Cortex of kidney (tissue), 1 donor: ENCODE measurements around the gene IDH3A.

Experiments used
- DNase-seq: peaks from one replicate; lab custom pipeline; 2025; lab: John Stamatoyannopoulos, UW

The IDH3A gene

DNA sequence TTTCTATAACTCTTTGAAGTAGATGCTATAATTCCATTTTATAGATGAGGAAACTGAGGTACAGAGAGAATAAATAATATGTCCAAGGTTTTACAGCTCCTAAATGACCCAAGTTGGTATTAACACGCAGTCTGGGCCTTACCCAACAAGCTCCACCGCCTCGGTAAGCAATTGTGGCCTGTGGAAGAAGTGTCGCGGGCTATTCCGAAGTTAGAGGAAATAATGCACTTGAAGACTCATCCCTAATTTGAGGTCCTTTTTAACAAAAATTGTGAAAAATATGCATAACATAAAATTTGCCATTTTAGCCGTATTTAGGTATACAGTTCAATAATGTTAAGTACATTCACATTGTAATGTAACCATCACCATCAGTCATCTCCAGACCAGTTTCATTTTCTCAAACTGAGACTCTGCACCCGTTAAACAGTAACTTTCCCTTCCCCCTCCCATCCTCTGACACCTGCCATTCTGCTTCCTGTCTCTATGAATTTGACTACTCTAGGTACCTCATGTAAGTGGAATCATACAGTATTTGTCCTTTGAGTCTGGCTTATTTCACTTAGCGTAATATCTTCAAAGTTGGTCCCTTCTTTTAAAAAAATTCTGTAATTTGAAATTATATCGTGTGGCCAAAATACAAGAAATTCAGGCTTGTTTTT, 18.2 kb downstream of the IDH3A start:
- DNase-seq: no peak

DNA sequence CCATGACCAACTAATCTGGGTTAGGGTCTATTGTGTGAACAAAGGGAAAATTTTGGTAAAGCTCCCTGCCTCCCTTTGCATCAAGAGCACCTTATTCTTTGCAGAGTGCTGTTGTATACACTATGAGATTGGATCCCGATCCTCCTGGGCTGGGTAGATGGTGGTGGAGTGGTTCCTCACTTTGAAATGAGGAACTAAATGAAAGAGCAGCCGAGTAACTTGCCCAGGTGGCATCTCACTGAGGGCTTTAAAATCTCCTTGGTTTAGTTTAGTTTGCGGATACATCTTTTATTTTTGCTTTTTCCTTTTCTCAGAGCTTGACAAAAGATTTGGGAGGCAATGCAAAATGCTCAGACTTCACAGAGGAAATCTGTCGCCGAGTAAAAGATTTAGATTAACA, 19.4 kb downstream of the IDH3A start:
- DNase-seq: no peak

DNA sequence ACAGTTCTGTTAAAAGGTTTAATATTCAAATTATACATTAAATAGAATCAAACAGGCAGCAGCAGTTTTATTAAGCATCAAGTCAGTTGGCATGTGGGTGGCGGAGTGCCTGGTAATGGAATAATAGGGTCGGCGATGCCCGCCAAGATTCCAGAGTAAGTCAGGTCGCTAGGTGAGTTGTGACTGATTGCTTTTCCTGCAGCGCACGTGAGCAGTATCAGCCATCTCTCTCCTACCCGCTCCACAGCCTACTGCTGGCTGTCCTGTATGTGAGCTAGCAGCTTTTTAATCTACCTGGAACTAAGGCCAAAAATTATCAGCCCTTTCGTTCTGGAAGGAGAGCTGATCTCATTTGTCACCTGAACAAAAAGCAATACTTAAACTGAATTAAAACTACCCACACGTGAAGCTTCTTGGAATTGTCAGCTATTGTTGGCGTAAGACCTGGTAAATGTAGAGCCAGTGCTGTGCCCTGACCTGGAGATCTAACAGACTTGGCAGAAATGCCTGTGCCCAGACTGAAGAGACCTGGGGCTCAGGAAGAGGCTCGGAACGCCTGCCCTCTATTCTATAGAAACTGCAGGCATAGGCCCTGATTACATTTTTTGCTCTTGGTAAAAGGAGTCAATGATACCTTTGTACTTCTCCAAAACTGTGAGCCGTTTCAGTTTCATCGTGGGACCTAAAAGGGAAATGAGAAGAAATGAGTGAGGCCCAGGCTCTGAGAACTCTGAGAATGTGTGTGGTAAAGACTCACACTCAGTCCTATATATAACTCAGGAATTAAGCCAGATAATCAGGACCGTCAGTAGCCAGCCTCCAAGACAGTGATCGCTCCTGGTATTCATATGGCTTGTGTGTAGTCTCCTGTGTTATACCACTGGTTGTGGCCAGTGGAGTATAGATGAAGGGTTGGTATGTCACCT, 21.9 kb downstream of the IDH3A start:
- DNase-seq: no peak

DNA sequence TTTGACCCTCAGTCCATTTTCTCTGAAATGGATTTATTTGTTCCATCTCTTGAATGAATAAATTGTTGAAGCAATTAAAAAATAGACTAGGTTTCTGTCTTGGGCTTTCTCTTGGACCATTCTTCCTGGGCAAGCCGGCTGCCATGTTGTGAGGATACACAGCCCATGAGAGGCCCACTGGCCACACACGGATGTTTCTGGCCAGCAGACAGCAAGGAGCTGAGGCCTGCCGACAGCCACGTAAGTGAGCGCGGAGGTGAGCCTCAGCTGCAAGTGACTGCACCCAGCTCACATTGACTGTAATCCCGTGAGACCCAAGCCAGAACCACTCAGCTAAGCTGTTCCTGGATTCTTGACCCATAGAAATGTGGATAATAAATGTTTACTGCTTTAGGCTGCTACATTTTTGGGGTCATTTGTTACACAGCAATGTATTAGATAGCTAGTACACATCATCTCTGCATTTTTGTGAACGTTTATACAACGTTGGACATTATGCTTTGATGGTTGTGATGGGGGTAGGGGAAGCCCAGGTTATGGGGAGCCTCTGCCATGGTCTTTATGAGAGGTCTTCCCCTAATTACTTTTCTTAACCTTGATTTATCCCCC, 22.8 kb downstream of the IDH3A start:
- no peak for DNase-seq

DNA sequence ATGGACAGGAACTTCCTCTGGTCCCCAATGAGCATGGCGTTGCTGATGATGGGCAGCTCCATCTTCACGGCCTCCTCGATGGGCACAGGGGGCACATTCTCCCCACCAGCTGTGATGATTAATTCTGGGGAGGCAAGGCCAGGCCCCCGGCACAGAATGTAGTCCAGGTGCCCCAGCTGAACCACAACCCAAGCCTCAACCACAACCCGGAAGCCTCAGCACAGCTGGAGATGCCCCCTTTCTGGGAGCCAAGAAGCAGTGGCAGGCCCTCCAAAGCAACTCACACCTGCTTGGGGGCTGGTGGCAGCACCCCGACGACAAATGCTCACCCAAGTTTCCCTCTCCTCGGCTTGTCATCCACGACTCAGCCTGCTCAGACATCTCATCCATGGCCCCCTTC, 25.2 kb downstream of the IDH3A start:
- DNase-seq: no peak

DNA sequence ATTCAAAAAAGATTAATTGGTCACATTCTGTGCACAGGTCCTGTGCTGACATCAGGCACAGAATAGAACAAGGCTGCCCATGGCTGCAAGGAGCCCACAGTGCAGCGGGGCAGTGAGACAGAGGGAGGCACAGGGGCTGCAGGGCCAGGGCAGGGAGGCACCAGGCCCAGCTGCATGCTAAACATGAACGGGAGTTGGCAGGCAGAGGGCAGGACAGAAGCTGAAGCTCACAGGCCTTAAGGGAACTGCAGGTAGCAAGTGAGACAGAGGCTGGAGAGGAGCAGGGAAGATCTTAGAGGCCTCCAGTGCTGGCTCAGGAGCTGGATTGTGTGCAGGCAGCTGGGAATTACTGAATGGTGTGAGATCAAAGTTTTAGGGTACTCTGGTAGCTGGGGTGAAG, 26.2 kb downstream of the IDH3A start:
- DNase-seq: no peak

DNA sequence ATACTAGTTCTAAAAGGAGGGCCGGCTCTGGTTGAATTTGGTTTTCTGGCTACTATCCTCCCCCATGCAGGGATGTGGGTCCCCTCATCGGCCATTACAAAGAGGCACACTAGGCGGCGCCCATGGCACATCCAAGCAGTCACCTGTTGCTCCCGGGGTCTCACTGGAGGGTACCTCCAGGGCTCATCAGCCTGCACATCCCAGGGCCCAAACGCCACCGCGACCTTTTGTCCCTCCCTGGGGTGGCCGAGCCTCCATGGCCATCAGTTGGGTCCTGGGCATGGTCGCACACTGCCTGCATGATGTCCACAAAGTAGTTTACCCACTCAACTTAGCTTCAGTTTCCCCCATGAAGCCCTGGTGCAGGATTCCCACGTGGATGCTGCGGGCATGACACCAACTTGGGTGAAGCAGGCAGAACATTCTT, 28.3 kb downstream of the IDH3A start:
- no peak for DNase-seq

DNA sequence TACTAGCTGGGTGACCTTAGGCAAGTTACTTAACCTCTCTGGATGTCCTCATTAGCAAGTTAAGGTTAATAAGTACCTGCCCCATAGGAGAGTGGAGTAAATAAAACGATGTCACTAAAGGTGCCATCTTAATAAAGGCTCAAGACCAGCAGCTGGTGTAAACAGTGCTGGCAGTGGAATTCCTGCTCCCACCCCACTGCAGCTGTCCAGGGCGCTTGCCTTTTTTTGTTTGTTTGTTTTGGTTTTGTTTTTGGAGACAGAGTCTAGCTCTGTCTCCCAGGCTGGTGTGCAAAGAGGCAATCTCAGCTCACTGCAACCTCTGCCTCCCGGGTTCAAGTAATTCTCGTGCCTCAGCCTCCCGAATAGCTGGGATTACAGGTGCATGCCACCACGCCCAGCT, 28.9 kb downstream of the IDH3A start:
- no peak for DNase-seq

DNA sequence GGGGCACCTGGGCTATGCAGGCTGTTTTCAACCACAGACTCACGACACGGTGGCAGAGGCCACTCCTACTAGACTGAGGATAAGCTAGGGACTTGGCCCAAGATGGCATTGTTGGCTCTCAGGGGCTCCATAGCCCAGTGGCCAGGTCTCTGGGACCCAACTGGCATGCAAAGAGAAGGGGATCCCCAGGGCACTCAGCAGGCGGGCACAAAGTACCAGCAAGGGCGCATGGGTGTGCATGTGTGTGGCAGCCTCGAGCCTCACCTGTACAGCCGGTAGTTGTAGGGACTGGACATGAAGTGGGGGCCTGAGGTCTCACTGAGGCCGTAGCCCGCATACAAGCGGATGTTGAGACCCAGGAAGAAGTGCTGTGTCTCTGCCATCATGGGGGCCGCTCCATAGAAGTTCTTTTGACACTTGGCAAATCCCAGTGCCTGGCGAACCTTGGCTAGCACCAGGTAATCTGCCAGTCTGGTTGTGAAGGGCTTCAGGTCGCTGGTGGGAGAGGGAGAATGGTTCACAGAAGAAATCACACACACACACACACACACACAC, 30.2 kb downstream of the IDH3A start:
- DNase-seq: no peak

DNA sequence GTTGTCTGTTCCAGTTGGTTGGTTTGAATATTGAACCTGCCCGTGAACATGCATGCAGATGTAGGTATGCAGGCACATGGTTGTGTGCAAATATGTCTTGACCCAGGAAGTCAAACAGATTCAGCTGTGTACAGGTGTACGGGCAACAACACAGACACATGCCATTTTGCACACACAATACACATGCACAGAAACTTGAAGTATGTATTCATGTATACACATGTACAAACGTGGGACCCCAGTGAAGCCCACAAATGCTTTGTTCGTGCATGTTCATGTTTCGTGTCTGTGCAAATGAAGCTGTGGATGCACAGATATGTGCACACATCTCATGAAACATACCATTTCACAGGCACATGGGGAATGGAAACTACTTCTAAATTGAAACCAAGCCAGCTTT, 30.7 kb downstream of the IDH3A start:
- no peak for DNase-seq

DNA sequence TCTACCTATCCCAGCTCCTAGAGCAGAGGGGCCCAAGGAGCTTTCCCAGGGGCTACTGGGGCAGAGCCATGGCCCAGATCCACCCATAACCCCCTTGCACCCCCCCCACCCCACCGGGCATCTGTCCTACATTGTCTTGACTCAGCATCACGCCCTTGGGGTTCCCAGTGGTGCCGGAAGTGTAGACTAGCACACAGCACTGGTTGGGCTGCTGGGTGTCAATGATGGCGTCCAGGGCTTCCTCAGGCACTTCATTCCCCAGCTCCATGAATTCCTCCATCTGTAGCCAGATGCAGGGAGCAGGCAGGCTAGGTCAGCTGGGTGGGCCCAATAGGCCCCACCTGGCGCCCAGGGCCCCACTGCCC, 33.2 kb downstream of the IDH3A start:
- no peak for DNase-seq

DNA sequence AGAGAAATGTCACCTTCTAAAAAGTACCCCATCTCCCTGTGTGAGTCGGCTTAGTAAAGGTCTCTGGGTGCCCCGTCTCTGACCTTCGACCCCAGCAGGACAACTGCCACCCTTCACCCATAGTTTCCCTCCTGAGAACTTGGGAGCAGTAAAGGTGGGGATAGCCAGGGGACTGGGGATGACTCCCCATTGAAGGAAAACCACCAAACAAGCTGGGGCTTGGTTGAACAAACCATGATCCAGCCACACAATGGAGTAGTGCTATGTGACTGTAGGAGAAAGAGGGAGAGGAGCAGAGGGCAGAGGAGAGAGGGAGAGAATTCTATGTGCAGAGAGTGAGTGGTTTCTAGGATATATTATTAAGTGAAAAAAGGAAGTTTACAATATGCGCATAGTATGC, 33.7 kb downstream of the IDH3A start:
- no peak for DNase-seq

DNA sequence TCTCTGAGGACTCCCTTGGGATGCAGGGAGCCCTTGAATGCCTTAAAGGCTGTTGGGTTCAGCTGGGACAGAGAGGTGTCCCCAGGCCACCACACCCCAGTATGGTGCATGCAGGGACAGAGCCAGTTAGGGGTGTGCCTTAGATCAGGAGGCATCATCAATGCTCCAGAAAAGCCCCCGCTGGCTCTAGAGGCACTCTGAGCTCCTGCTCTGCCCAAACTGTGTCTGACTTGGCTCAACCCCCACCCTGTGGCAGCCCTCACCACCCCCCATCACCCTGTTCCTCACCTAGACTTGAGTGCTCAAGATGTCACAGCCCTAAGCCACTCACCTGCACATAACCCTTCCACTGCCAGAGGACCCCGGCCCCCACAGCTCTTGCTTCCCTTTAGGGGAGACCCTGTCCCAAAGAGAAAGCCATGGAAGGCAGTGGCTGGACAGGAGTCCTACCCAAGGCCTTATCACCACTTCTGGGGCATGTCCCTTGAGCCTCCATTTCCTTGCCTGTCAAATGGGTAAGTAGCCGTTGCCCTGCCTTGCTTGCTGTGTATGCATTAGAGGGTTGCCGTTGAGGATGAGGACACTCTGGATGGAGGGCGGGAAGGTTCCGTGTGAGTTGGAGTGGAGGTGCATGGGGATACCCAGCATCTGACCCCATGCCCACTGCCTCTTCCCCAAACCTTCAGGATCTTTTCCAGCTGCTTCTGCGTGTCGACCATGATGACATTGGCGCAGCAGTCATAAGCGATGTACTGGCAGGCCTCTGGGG, 43.8 kb downstream of the IDH3A start:
- no peak for DNase-seq

DNA sequence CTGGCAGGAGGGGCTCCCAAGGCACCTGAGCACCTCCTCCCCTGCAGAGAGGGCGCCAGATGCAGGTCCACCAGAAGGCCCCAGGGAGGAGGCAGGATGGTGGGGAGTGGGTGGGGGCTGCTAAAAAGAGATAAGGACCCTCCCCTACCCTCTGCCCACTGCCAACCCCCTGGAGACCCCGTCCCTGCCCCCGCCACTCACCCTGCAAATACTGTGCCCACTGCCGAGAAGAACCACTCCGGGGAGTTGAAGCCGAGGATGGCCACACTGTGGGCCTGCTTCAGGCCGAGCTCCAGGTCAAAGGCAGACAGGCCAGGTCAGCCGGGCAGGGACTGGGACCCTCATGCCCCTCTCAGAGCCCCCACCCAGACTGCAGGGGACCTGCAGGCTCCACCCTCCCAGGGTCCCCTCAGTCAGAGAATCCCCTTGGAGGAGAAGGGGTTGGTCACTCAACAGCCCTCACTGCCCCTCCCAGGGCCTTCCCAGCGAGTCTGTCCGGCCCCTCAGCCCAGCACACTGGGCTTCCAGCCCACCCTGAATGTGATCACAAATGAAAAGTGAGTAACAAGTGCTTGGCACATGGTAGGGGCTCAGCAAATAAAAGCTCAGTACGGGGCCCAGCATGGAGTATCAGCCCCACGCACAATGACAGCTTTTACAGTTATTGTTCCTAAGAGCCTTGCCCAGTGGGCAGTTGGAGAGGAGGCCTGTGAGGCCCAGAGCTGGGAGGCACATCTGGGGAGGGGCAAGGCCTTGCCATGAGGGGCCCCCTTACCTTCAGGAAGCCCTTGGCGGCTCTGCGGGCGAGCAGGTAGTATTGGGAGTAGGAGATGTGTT, 44.8 kb downstream of the IDH3A start:
- no peak for DNase-seq

DNA sequence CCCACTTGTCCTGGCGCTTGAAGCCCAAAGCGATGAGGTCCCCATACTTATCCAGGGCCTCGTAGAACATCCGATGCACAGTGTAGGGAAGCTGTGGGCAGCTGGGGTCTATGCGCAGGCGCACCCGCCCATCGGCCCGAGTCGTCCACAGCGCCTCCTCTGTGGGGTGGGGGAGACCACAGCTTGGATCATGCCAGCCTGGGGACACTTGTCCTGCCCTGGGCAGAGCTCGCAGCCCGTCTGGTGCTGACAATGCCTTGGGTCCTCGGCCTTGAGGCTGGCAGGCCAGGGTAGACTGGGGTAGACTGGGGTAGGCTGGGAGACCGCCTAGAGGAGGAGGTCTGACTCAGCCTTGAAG, 45.4 kb downstream of the IDH3A start:
- DNase-seq: no peak

DNA sequence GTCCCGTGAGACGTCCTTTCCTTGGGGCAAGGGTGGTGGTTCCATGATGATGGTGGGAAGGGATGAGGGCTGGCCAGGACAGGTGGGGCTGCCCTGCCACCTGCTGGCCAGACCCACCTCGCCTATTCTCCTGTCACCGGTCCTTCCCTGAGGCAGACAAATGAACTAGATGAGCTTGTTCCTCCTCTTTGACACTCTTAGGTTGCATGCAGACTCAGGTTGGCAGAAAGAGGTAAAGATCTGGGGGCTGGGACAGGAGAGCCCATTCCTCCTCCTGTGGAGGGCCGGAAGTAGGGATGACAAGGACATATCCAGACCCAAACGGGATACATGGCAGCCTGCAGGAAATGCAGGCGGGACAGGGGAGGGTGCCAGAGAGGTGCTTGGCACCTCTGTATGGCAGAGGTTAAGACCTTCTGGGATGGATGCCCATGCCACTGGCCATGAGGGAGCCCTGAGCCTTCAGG, 46.6 kb downstream of the IDH3A start:
- no peak for DNase-seq

DNA sequence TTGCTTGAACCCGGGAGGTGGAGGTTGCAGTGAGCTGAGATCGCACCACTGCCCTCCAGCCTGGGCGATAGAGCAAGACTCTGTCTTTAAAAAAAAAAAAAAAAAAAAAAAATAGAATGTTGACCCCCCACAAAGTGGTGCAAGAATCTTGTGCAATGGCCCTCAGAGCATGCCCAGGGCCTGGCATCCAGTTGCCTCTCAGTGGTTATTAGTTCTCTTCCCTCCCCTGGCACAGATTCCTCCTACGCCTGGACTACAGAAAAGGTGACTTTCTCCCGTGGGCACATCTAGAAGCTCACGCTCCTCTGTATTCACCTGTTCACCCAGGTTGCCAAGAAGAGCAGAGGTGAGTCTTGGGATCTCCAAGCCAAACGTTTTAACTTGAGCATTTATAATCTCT, 48.5 kb downstream of the IDH3A start:
- DNase-seq: no peak

DNA sequence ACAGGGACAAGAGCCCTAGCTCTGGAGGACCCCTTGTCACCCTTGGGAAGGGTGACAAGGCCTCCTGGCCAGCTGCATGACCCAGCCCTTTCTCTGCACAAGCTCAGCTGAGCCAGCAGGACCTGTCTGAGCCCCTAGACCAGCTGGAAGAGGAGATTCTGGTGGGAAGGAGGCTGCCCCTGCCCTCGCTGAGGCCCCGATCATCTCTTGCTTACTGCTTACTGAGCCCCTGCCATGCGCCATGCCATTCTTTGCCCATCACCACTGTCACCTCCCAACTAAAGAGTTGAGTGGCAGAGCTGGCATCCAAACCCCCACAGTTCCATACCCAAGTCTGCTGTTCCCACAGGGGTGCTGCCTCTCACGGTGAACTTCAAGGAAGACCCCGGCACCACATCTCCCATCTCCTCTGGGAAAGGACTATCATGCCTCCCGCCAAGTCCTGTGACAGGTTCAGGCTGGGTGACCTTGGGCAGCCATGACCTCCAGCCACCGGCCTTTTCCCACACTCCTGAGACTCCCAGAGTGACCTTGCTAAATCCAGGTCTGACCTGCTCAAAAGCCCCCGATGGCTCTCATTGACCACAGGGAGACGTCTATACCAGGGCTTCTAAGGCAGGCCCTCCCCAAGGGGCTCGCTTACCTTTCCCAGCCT, 51.2 kb downstream of the IDH3A start:
- DNase-seq: no peak

DNA sequence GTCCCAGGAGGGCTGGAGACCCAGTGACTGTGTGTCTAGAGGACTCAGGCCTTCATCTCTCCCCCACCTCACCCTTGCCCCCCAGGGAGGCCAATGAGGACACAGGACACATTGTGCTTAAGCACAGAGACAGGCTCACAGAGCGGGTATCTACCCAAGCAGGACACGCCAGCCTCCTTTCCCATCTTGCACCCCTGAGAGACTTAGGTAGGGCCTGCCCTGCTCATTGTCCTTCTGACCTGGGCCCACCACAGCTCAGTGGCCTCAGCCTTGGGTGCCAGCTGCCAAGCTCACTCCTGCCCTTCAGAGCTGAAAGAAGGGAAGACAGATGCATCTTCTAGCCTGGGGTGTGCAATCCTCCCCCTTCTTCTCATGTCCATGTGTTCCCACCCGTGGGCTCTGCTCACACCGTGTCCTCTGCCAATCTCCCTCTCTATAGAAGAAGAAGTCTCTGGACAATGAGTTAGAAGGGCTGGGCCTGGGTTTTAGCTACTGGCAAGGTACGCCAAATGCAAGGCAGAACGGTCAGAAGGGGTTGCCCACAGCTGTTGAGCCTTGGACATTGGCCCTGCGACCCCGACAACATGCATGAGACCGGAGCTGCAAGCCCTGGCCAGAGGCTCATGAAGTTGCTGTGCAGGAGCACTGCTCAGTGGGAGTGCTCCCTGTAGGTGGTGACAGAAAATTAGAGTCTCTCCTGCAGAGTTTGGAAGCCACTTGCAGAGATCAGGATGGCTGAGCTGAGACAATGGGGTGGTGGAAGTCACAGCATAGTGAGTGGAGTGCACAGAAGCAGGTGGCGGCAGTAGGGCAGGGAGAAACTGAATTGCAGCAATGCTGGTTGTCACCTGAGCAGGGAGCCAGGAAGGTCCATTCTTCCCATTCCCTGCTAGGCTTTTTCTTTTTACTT, 52.4 kb downstream of the IDH3A start:
- DNase-seq: no peak
